Motor neuron (in vitro differentiated cells): ENCODE results near the gene FARS2. TPM values are rescaled to one million over a fixed set of nuclear protein-coding genes. Genes with fewer than 3 reads are reported as not detected.

Source experiments
- ATAC-seq, 8 experiments: fragments of 200-7000 bp; cut with Tn5 transposase; replicated peaks in 6 of 8; 2 replicates each; pipeline ENCODE4 v1.8.0; 2021; ENCODE audit warnings: mild to moderate bottlenecking in 8 of 8, moderate library complexity in 8 of 8
- H3K27ac ChIP-seq, 2 donors: fragments of 250-450 bp; sonication (Bioruptor Pico); 2 replicates each; pipeline ENCODE4 v1.9.0; 2021; ENCODE audit warnings: antibody characterized with exemption in 2 of 2, mild to moderate bottlenecking in 2 of 2, moderate library complexity in 1 of 2
- H3K4me1 ChIP-seq, 2 donors: fragments of 250-450 bp; sonication (Bioruptor Pico); replicated peaks in 1 of 2; 2 replicates each; pipeline ENCODE4 v1.6.1; 2021; ENCODE audit warnings: antibody characterized with exemption in 2 of 2, mild to moderate bottlenecking in 2 of 2, moderate library complexity in 1 of 2
- H3K4me3 ChIP-seq, 5 donors: fragments of 250-450 bp; sonication (Bioruptor Pico); 2 replicates each; pipeline ENCODE4 v1.9.0; 2021; ENCODE audit warnings: antibody characterized with exemption in 5 of 5, mild to moderate bottlenecking in 5 of 5, moderate library complexity in 4 of 5
- WGBS, 10 experiments: fragments of 450-650 bp; shearing (Covaris generic); methylation state at CpG; one replicate each; pipeline ENCODE4 v1.0.0; 2022; 5-methylcytosine and 5-hydroxymethylcytosine counted together
- in situ Hi-C, 9 experiments: fragments of 400-800 bp; cut with MboI; loops; one replicate each; pipeline ENCODE4 v1.15.0; 2021; ENCODE audit warnings: low sequenced_read_pairs in 9 of 9, low pct_unique_long_range_greater_than_20kb in 2 of 9; ENCODE audit not compliant: unreplicated experiment in 9 of 9
- total RNA-seq, 8 experiments: library from RNA; unstranded; fragments of 300-600 nt; gene quantifications; 2 replicates each; pipeline versions ENCODE4 v1.2.3 to v1.2.4, GENCODE V29; 2022

Gene FARS2
- total RNA-seq, 8 experiments from 2014 or later = 10.9 to 24.1 (median 15.6) TPM

- no peak overlapping the region for H3K4me3 ChIP-seq
- in situ Hi-C loops = no loop called here
- no peak overlapping the region for H3K27ac ChIP-seq
- ATAC-seq = no peak
- WGBS, 10 experiments = 60 to 100% (median 95%) methylated on average over 1 to 6 of the region's 6 CpGs
- peaks cover 0 to 3% of the 10 kb centered on the region in 2 donors for H3K4me1 ChIP-seq
These were observed 26.4 kb upstream of the FARS2 start for GRCh38 chr6:5234874-5235273.

- WGBS, 10 experiments = 80 to 100% (median 100%) methylated on average over 1 to 2 of the region's 2 CpGs; no CpG with 5 or more reads in 3 of the 10 experiments
- in situ Hi-C loops = no loop called here
These were observed 25.5 kb upstream of the FARS2 start for GRCh38 chr6:5235830-5236229.

GRCh38 chr6:5237805-5238204, 23.5 kb upstream of the FARS2 start:
- no peak overlapping the region for H3K4me3 ChIP-seq
- H3K27ac ChIP-seq = no peak overlapping the region
- 67 to 100% (median 80%) methylated on average over 1 to 4 of the region's 4 CpGs; no CpG with 5 or more reads in 1 of the 10 experiments for WGBS, 10 experiments
- ATAC-seq = peak in 3 of 8 experiments; percentile 52 to 86 (median 73)
- in situ Hi-C loops = no loop called here
- peaks cover 4 to 10% of the 10 kb centered on the region in 2 donors for H3K4me1 ChIP-seq

More at GRCh38 chr6:5235830-5236229, 25.5 kb upstream of the FARS2 start:
- no peak overlapping the region for H3K27ac ChIP-seq
- H3K4me3 ChIP-seq = no peak overlapping the region
- peaks cover 4% of the 10 kb centered on the region in 2 donors for H3K4me1 ChIP-seq
- no peak for ATAC-seq

GRCh38 chr6:5238336-5238735, 23.0 kb upstream of the FARS2 start:
- Histone ChIP-seq H3K27ac (no peak overlapping the region), H3K4me1 (peaks cover 4 to 10% of the 10 kb centered on the region in 2 donors), H3K4me3 (no peak overlapping the region)
- in situ Hi-C loops = no loop called here
- WGBS, 10 experiments = 60 to 100% (median 80%) methylated on average over 1 of the region's 1 CpG; no CpG with 5 or more reads in 1 of the 10 experiments
- ATAC-seq = peak in 3 of 8 experiments; percentile 20 to 74 (median 54)

GRCh38 chr6:5241252-5241651, 20.1 kb upstream of the FARS2 start:
- H3K4me3 ChIP-seq = no peak overlapping the region
- ATAC-seq = peak in 3 of 8 experiments; percentile 35 to 39 (median 38)
- in situ Hi-C loops = no loop called here
- H3K27ac ChIP-seq = no peak overlapping the region
- 36 to 100% (median 65%) methylated on average over 1 to 2 of the region's 2 CpGs; no CpG with 5 or more reads in 1 of the 10 experiments for WGBS, 10 experiments
- H3K4me1 ChIP-seq = peaks cover 4 to 10% of the 10 kb centered on the region in 2 donors

- Histone ChIP-seq H3K4me1 (peaks cover 4 to 10% of the 10 kb centered on the region in 2 donors), H3K27ac (no peak overlapping the region), H3K4me3 (no peak overlapping the region)
- in situ Hi-C loops = no loop called here
- no peak for ATAC-seq
- 80 to 100% (median 94%) methylated on average over 1 to 12 of the region's 12 CpGs for WGBS, 10 experiments
These were observed 18.2 kb upstream of the FARS2 start for GRCh38 chr6:5243069-5243468.

GRCh38 chr6:5246141-5247097, 14.9 kb upstream of the FARS2 start:
- 66 to 100% (median 92%) methylated on average over 2 to 12 of the region's 13 CpGs for WGBS, 10 experiments
- H3K27ac ChIP-seq = no peak overlapping the region
- no peak for ATAC-seq
- H3K4me3 ChIP-seq = no peak overlapping the region
- H3K4me1 ChIP-seq = peaks cover 0 to 3% of the 10 kb centered on the region in 2 donors
- in situ Hi-C loops = no loop called here

- WGBS, 10 experiments = 67 to 100% (median 95%) methylated on average over 1 to 2 of the region's 2 CpGs; no CpG with 5 or more reads in 1 of the 10 experiments
- no peak overlapping the region for H3K4me3 ChIP-seq
- no peak for ATAC-seq
- in situ Hi-C loops = no loop called here
- no peak overlapping the region for H3K27ac ChIP-seq
- no peaks in the 10 kb centered on the region for H3K4me1 ChIP-seq
These were observed 14.1 kb upstream of the FARS2 start for GRCh38 chr6:5247201-5247600.

GRCh38 chr6:5248302-5249098, 12.8 kb upstream of the FARS2 start:
- Histone ChIP-seq H3K27ac (no peak overlapping the region), H3K4me3 (no peak overlapping the region), H3K4me1 (no peaks in the 10 kb centered on the region)
- ATAC-seq = no peak
- in situ Hi-C loops = no loop called here
- 81 to 100% (median 96%) methylated on average over 2 to 9 of the region's 9 CpGs for WGBS, 10 experiments

- Histone ChIP-seq H3K27ac (no peak overlapping the region), H3K4me3 (no peak overlapping the region), H3K4me1 (no peaks in the 10 kb centered on the region)
- 81 to 100% (median 95%) methylated on average over 3 to 5 of the region's 5 CpGs; no CpG with 5 or more reads in 2 of the 10 experiments for WGBS, 10 experiments
- in situ Hi-C loops = loop anchor here in 1 of 9 experiments (25.0 kb wide), 1 partner anchor 738 kb away; no protein-coding TSS in a partner anchor
- ATAC-seq = peak in 1 of 8 experiments; percentile 57
These were observed 11.7 kb upstream of the FARS2 start for GRCh38 chr6:5249451-5250122.

- Histone ChIP-seq H3K27ac (no peak overlapping the region), H3K4me1 (no peaks in the 10 kb centered on the region), H3K4me3 (no peak overlapping the region)
- peak in 1 of 8 experiments; percentile 11 for ATAC-seq
- 79 to 100% (median 97%) methylated on average over 1 to 3 of the region's 3 CpGs; no CpG with 5 or more reads in 1 of the 10 experiments for WGBS, 10 experiments
- in situ Hi-C loops = loop anchor here in 1 of 9 experiments (25.0 kb wide), 1 partner anchor 737 kb away; no protein-coding TSS in a partner anchor
These were observed 10.9 kb upstream of the FARS2 start for GRCh38 chr6:5250451-5250850.

- WGBS, 10 experiments = 29 to 100% (median 91%) methylated on average over 1 to 4 of the region's 4 CpGs; no CpG with 5 or more reads in 1 of the 10 experiments
- Histone ChIP-seq H3K27ac (no peak overlapping the region), H3K4me1 (no peaks in the 10 kb centered on the region), H3K4me3 (no peak overlapping the region)
- ATAC-seq = peak in 3 of 8 experiments; percentile 77 to 95 (median 79)
- in situ Hi-C loops = loop anchor here in 1 of 9 experiments (25.0 kb wide), 1 partner anchor 736 kb away; no protein-coding TSS in a partner anchor
These were observed 10.4 kb upstream of the FARS2 start for GRCh38 chr6:5250911-5251310.
